ENCODE data around the gene MYO10. TPM values are rescaled to one million over a fixed set of nuclear protein-coding genes. Genes with fewer than 3 reads are reported as not detected.

The MYO10 gene
- total and polyA plus RNA-seq, 2 of the 8 experiments (the other 6 are each of a cell fraction or from before 2014, with no cell fraction given) = 21.5 to 107 TPM

GRCh38 chr5:16712620-16713019 is 223.5 kb downstream of the MYO10 start:
- no peak for DNase-seq (ENCODE audit: low read depth in 1 of 2, low spot score in 2 of 2)
- Histone ChIP-seq H3K4me3 (ENCODE audit: extremely low read depth in 1 of 4, insufficient read depth in 2 of 4, low read depth in 3 of 4, low read length in 4 of 4) (peak overlapping the region in 1 of 4 experiments; percentile 50; a peak in 1 of 8 replicates), H3K9me3 (ENCODE audit: insufficient read depth in 2 of 2, low read depth in 1 of 2, low read length in 1 of 2) (no peaks in the 10 kb centered on the region), H2BK15ac (ENCODE audit: low read length) (no peak overlapping the region), H3K14ac (ENCODE audit: insufficient read length) (no peak overlapping the region), H3K23ac (ENCODE audit: insufficient read length) (no peak overlapping the region), H2AK5ac (ENCODE audit: low read depth, low read length) (no peak overlapping the region), H3K56ac (replicated peaks; ENCODE audit: insufficient read length, low read depth, low read length) (peak overlapping the region; percentile 3), H4K5ac (ENCODE audit: insufficient read length, low read depth, low read length) (no peak overlapping the region), H2AFZ (ENCODE audit: low read length) (no peak overlapping the region), H2BK5ac (ENCODE audit: low read depth, low read length) (no peak overlapping the region), H4K8ac (ENCODE audit: extremely low read depth, insufficient read depth, low read length) (no peak overlapping the region), H3K23me2 (ENCODE audit: low read depth, low read length) (peaks cover 3% of the 10 kb centered on the region; the same call in 1 of the 2 replicates), H2BK12ac (ENCODE audit: low read depth, low read length) (no peak overlapping the region), H3K18ac (ENCODE audit: extremely low read depth, low read length) (no peak overlapping the region; the same call in 1 of the 2 replicates), H3K4me1 (replicated peaks in 1 of 4; ENCODE audit: control insufficient read depth in 3 of 4, insufficient read depth in 4 of 4, low read length in 3 of 4) (peaks cover 2 to 24% (median 10%) of the 10 kb centered on the region in 4 experiments; a peak in 6 of 7 replicates), H3K79me2 (ENCODE audit: control insufficient read depth in 1 of 2, insufficient read depth in 2 of 2, low read length in 2 of 2) (peaks cover 19 to 89% of the 10 kb centered on the region in 2 experiments), H4K91ac (replicated peaks; ENCODE audit: insufficient read length, low read length) (no peak overlapping the region), H3K4ac (replicated peaks; ENCODE audit: insufficient read length, low read depth, low read length) (no peak overlapping the region), H2BK20ac (ENCODE audit: low read length) (no peak overlapping the region), H3K36me3 (ENCODE audit: control insufficient read depth in 2 of 4, insufficient read depth in 4 of 4, low read length in 3 of 4) (peaks cover 28 to 37% (median 35%) of the 10 kb centered on the region in 4 experiments), H3K9ac (replicated peaks in 1 of 4; ENCODE audit: extremely low read depth in 1 of 4, low read depth in 3 of 4, low read length in 3 of 4) (no peak overlapping the region), H3K27ac (ENCODE audit: low read depth, low read length) (no peak overlapping the region), H3K4me2 (ENCODE audit: insufficient read depth in 1 of 2, low read depth in 2 of 2, low read length in 2 of 2) (peak overlapping the region in 1 of 2 experiments; percentile 70; a peak in 2 of 4 replicates), H3K27me3 (replicated peaks in 1 of 4; ENCODE audit: control insufficient read depth in 3 of 4, extremely low read depth in 1 of 4, insufficient read depth in 3 of 4, low read length in 3 of 4) (no peaks in the 10 kb centered on the region), H2BK120ac (replicated peaks; ENCODE audit: low read depth, low read length) (no peak overlapping the region), H4K20me1 (replicated peaks in 1 of 2; ENCODE audit: control insufficient read depth in 1 of 2, insufficient read depth in 2 of 2, low read length in 2 of 2) (peaks cover 5% of the 10 kb centered on the region in 2 experiments), H3K79me1 (ENCODE audit: low read depth, low read length) (peaks cover 7% of the 10 kb centered on the region)
- ChIA-PET CTCF (ENCODE audit: partially characterized antibody) (interaction anchor here (1.2 to 3.1 kb wide), 4 partner anchors 13 to 120 kb away, joined by 3 to 14 read pairs (median 6); no protein-coding TSS in a partner anchor), POLR2A (ENCODE audit: partially characterized antibody) (interaction anchor here (0.7 to 2.4 kb wide), 7 partner anchors 9 to 29 kb away, joined by 3 to 11 read pairs (median 5); no protein-coding TSS in a partner anchor)
- FAIRE-seq = no peak
- WGBS, 2 experiments (ENCODE audit: extremely low coverage in 1 of 2, insufficient coverage in 1 of 2, insufficient read length in 1 of 2, insufficient replicate concordance in 2 of 2, low coverage in 1 of 2, low lambda C conversion rate in 2 of 2, missing lambda C conversion rate in 1 of 2) = 91% methylated on average over 2 of the region's 2 CpGs; no CpG with 5 or more reads in 1 of the 2 experiments
- TF ChIP-seq CBX5 (IDR thresholded peaks at IDR 0.05; ENCODE audit: low read depth, low read length) (no peak), HDAC6 (IDR thresholded peaks at IDR 0.05; ENCODE audit: low read depth, low read length) (no peak), PHF8 (conservative IDR thresholded peaks at IDR 0.05; ENCODE audit: low read depth, low read length) (no peak), ATF3 (IDR thresholded peaks at IDR 0.05; ENCODE audit: insufficient read depth, low read depth, low read length) (no peak), KDM1A (IDR thresholded peaks at IDR 0.05; ENCODE audit: borderline replicate concordance, low read length) (no peak), SIRT6 (IDR thresholded peaks at IDR 0.05; ENCODE audit: low read length) (no peak), EGR1 (IDR thresholded peaks at IDR 0.05; ENCODE audit: borderline replicate concordance, low read depth, low read length) (no peak)
